ENCODE data around the gene SPTB. TPM values are rescaled to one million over a fixed set of nuclear protein-coding genes. Genes with fewer than 3 reads are reported as not detected.

SPTB gene
- total and polyA plus RNA-seq, 2 experiments from 2014 or later: 1.1 to 1.7 TPM

- no peak for TF ChIP-seq EZH2 (IDR thresholded peaks at IDR 0.05; ENCODE audit: borderline replicate concordance)
- TF ChIP-seq CTCF (IDR thresholded peaks at IDR 0.05; ENCODE audit: poor library complexity): no peak
- no peak for TF ChIP-seq EZH2phosphoT487 (IDR thresholded peaks at IDR 0.05; ENCODE audit: low read depth, severe bottlenecking, unreplicated experiment)
- Histone ChIP-seq H3K79me2 (peaks cover 97% of the 10 kb centered on the region), H3K4me2 (peak overlapping the region; percentile 76), H3K27me3 (no peaks in the 10 kb centered on the region), H3K36me3 (replicated peaks; ENCODE audit: insufficient read depth, low read depth) (no peaks in the 10 kb centered on the region), H3K9me3 (ENCODE audit: low read depth) (no peaks in the 10 kb centered on the region), H3K4me3 (no peak overlapping the region), H2AFZ (no peak overlapping the region), H3K4me1 (ENCODE audit: insufficient read depth) (peaks cover 55% of the 10 kb centered on the region), H3K9me2 (replicated peaks; ENCODE audit: insufficient read depth) (no peaks in the 10 kb centered on the region), H3K27ac (peak overlapping the region; percentile 94), H4K20me1 (ENCODE audit: insufficient read depth, poor library complexity, severe bottlenecking) (peaks cover 3% of the 10 kb centered on the region)
- WGBS (ENCODE audit: low lambda C conversion rate, missing lambda C conversion rate): 22% methylated on average over 22 of the region's 22 CpGs
- no peak for DNase-seq (ENCODE audit: low spot score)
These were observed 163.9 kb downstream of the SPTB start for GRCh38 chr14:64715628-64716412.

GRCh38 chr14:64715146-64715627, 164.5 kb downstream of the SPTB start:
- Histone ChIP-seq H3K9me3 (ENCODE audit: low read depth) (no peaks in the 10 kb centered on the region), H3K4me2 (peak overlapping the region; percentile 76), H3K27ac (peak overlapping the region; percentile 94), H3K4me1 (ENCODE audit: insufficient read depth) (peaks cover 48% of the 10 kb centered on the region), H3K9me2 (replicated peaks; ENCODE audit: insufficient read depth) (no peaks in the 10 kb centered on the region), H3K36me3 (replicated peaks; ENCODE audit: insufficient read depth, low read depth) (no peaks in the 10 kb centered on the region), H4K20me1 (ENCODE audit: insufficient read depth, poor library complexity, severe bottlenecking) (peaks cover 6% of the 10 kb centered on the region), H3K27me3 (no peaks in the 10 kb centered on the region), H3K79me2 (peaks cover 98% of the 10 kb centered on the region), H3K4me3 (no peak overlapping the region), H2AFZ (no peak overlapping the region)
- DNase-seq (ENCODE audit: low spot score): no peak
- TF ChIP-seq EZH2phosphoT487 (IDR thresholded peaks at IDR 0.05; ENCODE audit: low read depth, severe bottlenecking, unreplicated experiment) (no peak), EZH2 (IDR thresholded peaks at IDR 0.05; ENCODE audit: borderline replicate concordance) (no peak), CTCF (IDR thresholded peaks at IDR 0.05; ENCODE audit: poor library complexity) (no peak)
- 63% methylated on average over 4 of the region's 4 CpGs for WGBS (ENCODE audit: low lambda C conversion rate, missing lambda C conversion rate)

- H3K4me2 ChIP-seq: no peak overlapping the region
- H3K9me3 ChIP-seq (ENCODE audit: low read depth): no peaks in the 10 kb centered on the region
- H3K9me2 ChIP-seq (replicated peaks; ENCODE audit: insufficient read depth): no peaks in the 10 kb centered on the region
- H4K20me1 ChIP-seq (ENCODE audit: insufficient read depth, poor library complexity, severe bottlenecking): peaks cover 11% of the 10 kb centered on the region
- no peaks in the 10 kb centered on the region for H3K27me3 ChIP-seq
- TF ChIP-seq EZH2 (IDR thresholded peaks at IDR 0.05; ENCODE audit: borderline replicate concordance) (no peak), EZH2phosphoT487 (IDR thresholded peaks at IDR 0.05; ENCODE audit: low read depth, severe bottlenecking, unreplicated experiment) (no peak), CTCF (IDR thresholded peaks at IDR 0.05; ENCODE audit: poor library complexity) (no peak)
- no peak for DNase-seq (ENCODE audit: low spot score)
- H3K4me3 ChIP-seq: no peak overlapping the region
- H2AFZ ChIP-seq: no peak overlapping the region
- no peaks in the 10 kb centered on the region for H3K36me3 ChIP-seq (replicated peaks; ENCODE audit: insufficient read depth, low read depth)
- H3K27ac ChIP-seq: peak overlapping the region; percentile 94
- peaks cover 42% of the 10 kb centered on the region for H3K4me1 ChIP-seq (ENCODE audit: insufficient read depth)
- H3K79me2 ChIP-seq: peaks cover 98% of the 10 kb centered on the region
- WGBS (ENCODE audit: low lambda C conversion rate, missing lambda C conversion rate): 91% methylated on average over 5 of the region's 5 CpGs
These were observed 165.2 kb downstream of the SPTB start for GRCh38 chr14:64714432-64715025.

Measured in hepatocyte (in vitro differentiated cells).